ENCODE measurements around the gene GSG1L. TPM values are rescaled to one million over a fixed set of nuclear protein-coding genes. Genes with fewer than 3 reads are reported as not detected.

Gene GSG1L
- polyA plus RNA-seq, 1 donor (not counting 4 experiments of a cell fraction or from before 2014, with no cell fraction given): not detected

DNA sequence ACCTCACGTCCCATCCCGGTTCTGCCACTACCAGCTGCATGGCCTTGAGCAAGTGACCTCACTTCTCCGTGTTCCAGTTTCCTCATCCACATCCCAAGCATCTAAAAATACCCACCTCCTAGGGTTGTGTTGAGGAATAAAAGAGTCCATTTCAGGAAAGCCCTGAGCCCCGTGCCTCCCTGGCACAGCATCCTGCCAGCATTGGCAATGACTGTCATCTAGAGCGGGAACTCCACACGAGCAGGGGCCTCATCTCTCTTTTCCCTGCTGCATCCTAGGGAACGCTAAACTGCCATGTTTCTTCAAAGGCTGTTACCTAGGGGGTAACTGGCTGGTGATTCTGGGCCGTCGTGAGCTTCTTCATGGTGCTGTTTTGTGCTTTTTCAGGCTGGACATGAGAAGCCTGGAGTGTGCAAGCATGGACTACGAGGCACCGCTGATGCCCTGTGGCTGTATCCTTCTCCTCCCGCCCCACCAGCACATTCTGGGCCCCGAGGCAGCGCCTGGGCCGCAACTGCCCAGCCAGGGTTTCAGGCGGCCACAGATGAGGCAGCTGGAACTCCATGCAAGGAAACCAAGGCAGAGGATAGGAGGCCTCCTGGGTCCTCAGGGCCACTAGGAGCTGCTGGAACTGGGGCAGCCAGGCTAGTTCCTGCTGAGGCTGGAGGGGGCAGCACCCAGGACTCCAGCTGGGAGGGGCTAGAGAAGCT, 292.2 kb downstream of the GSG1L start:
- dilution Hi-C loops (cut with MboI; ENCODE audit: extremely low pct_ligation_motif_present, low sequenced_read_pairs): no loop called here
- H3K36me3 ChIP-seq (ENCODE audit: control insufficient read depth in 2 of 2, extremely low read depth in 1 of 2, insufficient read depth in 2 of 2, low read length in 2 of 2): peaks cover 0 to 11% of the 10 kb centered on the region in 2 experiments
- no peak for FAIRE-seq

GRCh38 chr16:27770271-27771196, 293.0 kb downstream of the GSG1L start:
- no peaks in the 10 kb centered on the region for H3K27me3 ChIP-seq (ENCODE audit: control insufficient read depth, extremely low read depth, insufficient read depth, low read length)
- no peak overlapping the region for H3K4me2 ChIP-seq (ENCODE audit: control insufficient read depth, extremely low read depth, insufficient read depth, low read depth, low read length)
- no peaks in the 10 kb centered on the region for H3K9me1 ChIP-seq (ENCODE audit: control insufficient read depth, extremely low read depth, insufficient read depth, low read length)
- H3K9ac ChIP-seq (ENCODE audit: control insufficient read depth, extremely low read depth, insufficient read depth, low read length): no peak overlapping the region
- H4K20me1 ChIP-seq (ENCODE audit: control insufficient read depth, extremely low read depth, insufficient read depth, low read length): no peaks in the 10 kb centered on the region
- TF ChIP-seq, protein P1, sequence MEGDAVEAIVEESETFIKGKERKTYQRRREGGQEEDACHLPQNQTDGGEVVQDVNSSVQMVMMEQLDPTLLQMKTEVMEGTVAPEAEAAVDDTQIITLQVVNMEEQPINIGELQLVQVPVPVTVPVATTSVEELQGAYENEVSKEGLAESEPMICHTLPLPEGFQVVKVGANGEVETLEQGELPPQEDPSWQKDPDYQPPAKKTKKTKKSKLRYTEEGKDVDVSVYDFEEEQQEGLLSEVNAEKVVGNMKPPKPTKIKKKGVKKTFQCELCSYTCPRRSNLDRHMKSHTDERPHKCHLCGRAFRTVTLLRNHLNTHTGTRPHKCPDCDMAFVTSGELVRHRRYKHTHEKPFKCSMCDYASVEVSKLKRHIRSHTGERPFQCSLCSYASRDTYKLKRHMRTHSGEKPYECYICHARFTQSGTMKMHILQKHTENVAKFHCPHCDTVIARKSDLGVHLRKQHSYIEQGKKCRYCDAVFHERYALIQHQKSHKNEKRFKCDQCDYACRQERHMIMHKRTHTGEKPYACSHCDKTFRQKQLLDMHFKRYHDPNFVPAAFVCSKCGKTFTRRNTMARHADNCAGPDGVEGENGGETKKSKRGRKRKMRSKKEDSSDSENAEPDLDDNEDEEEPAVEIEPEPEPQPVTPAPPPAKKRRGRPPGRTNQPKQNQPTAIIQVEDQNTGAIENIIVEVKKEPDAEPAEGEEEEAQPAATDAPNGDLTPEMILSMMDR (optimal IDR thresholded peaks at IDR 0.05 in 1 of 3, IDR thresholded peaks at IDR 0.05 in 1 of 3, conservative IDR thresholded peaks at IDR 0.05 in 1 of 3; ENCODE audit: extremely low read depth in 1 of 3, insufficient read depth in 2 of 3, low read length in 3 of 3): no peak
- no peak for TF ChIP-seq EZH2 (IDR thresholded peaks at IDR 0.05; ENCODE audit: low read length)
- DNase-seq (ENCODE audit: low read depth, low spot score): no peak
- peaks cover 0 to 11% of the 10 kb centered on the region in 2 experiments for H3K36me3 ChIP-seq (ENCODE audit: control insufficient read depth in 2 of 2, extremely low read depth in 1 of 2, insufficient read depth in 2 of 2, low read length in 2 of 2)
- H3K79me2 ChIP-seq (ENCODE audit: control insufficient read depth, insufficient read depth, low read length): no peaks in the 10 kb centered on the region
- H2AFZ ChIP-seq (ENCODE audit: control insufficient read depth, low read length): no peak overlapping the region
- H3K4me3 ChIP-seq (ENCODE audit: control insufficient read depth in 2 of 3, extremely low read depth in 1 of 3, insufficient read depth in 2 of 3, low read depth in 1 of 3, low read length in 3 of 3): no peak overlapping the region
- H3K27ac ChIP-seq (ENCODE audit: control insufficient read depth, insufficient read depth, low read length): no peak overlapping the region
- H3K9me3 ChIP-seq (ENCODE audit: control insufficient read depth, low read depth, low read length): no peaks in the 10 kb centered on the region
- dilution Hi-C loops (cut with MboI; ENCODE audit: extremely low pct_ligation_motif_present, low sequenced_read_pairs): no loop called here
- no peak for FAIRE-seq
- H3K4me1 ChIP-seq (ENCODE audit: control insufficient read depth, extremely low read depth, insufficient read depth, low read length): no peaks in the 10 kb centered on the region

More for the DNA sequence above, 292.2 kb downstream of the GSG1L start:
- Histone ChIP-seq H3K9ac (ENCODE audit: control insufficient read depth, extremely low read depth, insufficient read depth, low read length) (no peak overlapping the region), H3K4me2 (ENCODE audit: control insufficient read depth, extremely low read depth, insufficient read depth, low read depth, low read length) (no peak overlapping the region), H2AFZ (ENCODE audit: control insufficient read depth, low read length) (no peak overlapping the region), H3K27me3 (ENCODE audit: control insufficient read depth, extremely low read depth, insufficient read depth, low read length) (no peaks in the 10 kb centered on the region), H4K20me1 (ENCODE audit: control insufficient read depth, extremely low read depth, insufficient read depth, low read length) (no peaks in the 10 kb centered on the region), H3K9me3 (ENCODE audit: control insufficient read depth, low read depth, low read length) (no peaks in the 10 kb centered on the region), H3K27ac (ENCODE audit: control insufficient read depth, insufficient read depth, low read length) (no peak overlapping the region), H3K4me3 (ENCODE audit: control insufficient read depth in 2 of 3, extremely low read depth in 1 of 3, insufficient read depth in 2 of 3, low read depth in 1 of 3, low read length in 3 of 3) (no peak overlapping the region), H3K4me1 (ENCODE audit: control insufficient read depth, extremely low read depth, insufficient read depth, low read length) (no peaks in the 10 kb centered on the region), H3K79me2 (ENCODE audit: control insufficient read depth, insufficient read depth, low read length) (no peaks in the 10 kb centered on the region), H3K9me1 (ENCODE audit: control insufficient read depth, extremely low read depth, insufficient read depth, low read length) (no peaks in the 10 kb centered on the region)
- no peak for DNase-seq (ENCODE audit: low read depth, low spot score)
- no peak for TF ChIP-seq EZH2 (IDR thresholded peaks at IDR 0.05; ENCODE audit: low read length)
- TF ChIP-seq, protein P1 (optimal IDR thresholded peaks at IDR 0.05 in 1 of 3, IDR thresholded peaks at IDR 0.05 in 1 of 3, conservative IDR thresholded peaks at IDR 0.05 in 1 of 3; ENCODE audit: extremely low read depth in 1 of 3, insufficient read depth in 2 of 3, low read length in 3 of 3): no peak

Measured in keratinocyte (primary cell).